GM18508 (cell line): ENCODE measurements around the gene BICC1.

ENCODE experiments used
- ATAC-seq: cut with Tn5 transposase; IDR thresholded peaks from one replicate; pipeline ENCODE4 v1.9.1; 2021; ENCODE audit warnings: moderate number of reproducible peaks; ENCODE audit not compliant: insufficient read depth, unreplicated experiment

Gene BICC1

GRCh38 chr10:58771863-58772262 is 259.2 kb downstream of the BICC1 start:
- no peak for ATAC-seq

GRCh38 chr10:58772758-58773157 is 260.1 kb downstream of the BICC1 start:
- no peak for ATAC-seq

- ATAC-seq = no peak
These were observed 260.7 kb downstream of the BICC1 start for GRCh38 chr10:58773341-58773740.

- no peak for ATAC-seq
These were observed 261.3 kb downstream of the BICC1 start for GRCh38 chr10:58773944-58774343.

- ATAC-seq = no peak
These were observed 263.4 kb downstream of the BICC1 start for GRCh38 chr10:58775960-58776567.

- ATAC-seq = no peak
These were observed 264.1 kb downstream of the BICC1 start for GRCh38 chr10:58776568-58777318.

GRCh38 chr10:58778966-58779365 is 266.3 kb downstream of the BICC1 start:
- ATAC-seq = no peak

- no peak for ATAC-seq
These were observed 266.9 kb downstream of the BICC1 start for GRCh38 chr10:58779594-58779993.

- ATAC-seq = no peak
These were observed 267.8 kb downstream of the BICC1 start for GRCh38 chr10:58780476-58780875.

GRCh38 chr10:58781873-58782488 is 269.3 kb downstream of the BICC1 start:
- ATAC-seq = peak; percentile 60

GRCh38 chr10:58782876-58783851 is 270.5 kb downstream of the BICC1 start:
- no peak for ATAC-seq

- no peak for ATAC-seq
These were observed 271.7 kb downstream of the BICC1 start for GRCh38 chr10:58784361-58784760.

- no peak for ATAC-seq
These were observed 272.7 kb downstream of the BICC1 start for GRCh38 chr10:58785354-58785753.

GRCh38 chr10:58791137-58791536 is 278.5 kb downstream of the BICC1 start:
- no peak for ATAC-seq

GRCh38 chr10:58795560-58795959 is 282.9 kb downstream of the BICC1 start:
- ATAC-seq = no peak

GRCh38 chr10:58796242-58796641 is 283.6 kb downstream of the BICC1 start:
- no peak for ATAC-seq

- ATAC-seq = no peak
These were observed 284.2 kb downstream of the BICC1 start for GRCh38 chr10:58796824-58797223.

GRCh38 chr10:58797356-58797755 is 284.7 kb downstream of the BICC1 start:
- ATAC-seq = no peak

GRCh38 chr10:58802047-58802446 is 289.4 kb downstream of the BICC1 start:
- ATAC-seq = no peak

GRCh38 chr10:58806323-58806722 is 293.7 kb downstream of the BICC1 start:
- no peak for ATAC-seq
